ENCODE measurements around the gene C19orf44. TPM values are rescaled to one million over a fixed set of nuclear protein-coding genes. Genes with fewer than 3 reads are reported as not detected.
A peak's percentile ranks its signal among the peaks of the same experiment; 100 is the strongest.
"Not testable (repeated sequence)": the region's sequence is repeated elsewhere in the genome, so short reads cannot be mapped to it uniquely, and the experiment has no call there.

Gene C19orf44
- total and polyA plus RNA-seq, 8 donors: 2.4 to 40.3 (median 3.8) TPM; not detected in 1

DNA sequence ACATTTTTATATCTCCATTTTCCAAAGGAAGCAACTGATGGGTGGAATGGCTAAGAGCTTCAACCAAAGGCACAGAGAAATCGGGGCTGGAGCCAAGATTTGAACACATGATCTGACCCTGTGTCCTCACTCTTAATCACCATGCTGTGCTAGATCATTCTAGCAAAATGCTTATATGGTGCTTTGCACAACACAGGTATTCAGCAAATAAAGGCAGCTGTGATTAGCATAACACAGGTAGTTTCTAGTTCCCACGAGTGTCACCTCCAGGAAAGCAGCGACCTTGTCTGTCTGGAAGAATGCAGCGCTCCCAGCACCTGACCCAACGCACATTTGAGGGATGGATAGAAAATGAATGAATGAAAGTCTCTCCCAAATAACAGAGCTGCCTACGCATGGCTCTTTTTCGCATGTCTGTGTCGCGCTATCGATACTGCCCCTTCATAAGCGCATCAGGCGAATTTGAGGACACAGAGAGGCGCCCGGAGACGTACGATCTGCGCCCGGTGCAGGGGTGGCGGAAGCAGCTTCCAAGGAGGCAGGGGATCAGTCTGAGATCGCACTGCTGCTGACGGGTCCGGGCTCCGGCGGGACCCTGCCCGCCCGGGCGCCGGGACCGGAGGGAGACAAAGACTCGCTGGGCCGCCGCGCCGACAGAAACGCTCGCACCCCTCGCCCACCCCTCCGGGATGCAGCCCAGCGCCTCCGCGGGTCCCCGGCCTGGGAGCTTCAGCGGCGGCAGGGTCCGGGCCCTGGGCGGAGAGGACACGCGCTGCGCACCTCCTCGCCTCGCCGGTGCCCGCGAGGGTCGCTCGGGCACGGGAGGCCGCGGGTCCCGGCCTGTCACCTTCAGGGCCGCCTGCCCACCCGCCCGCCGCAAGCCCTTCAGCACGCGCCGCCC lies 25.0 kb upstream of the C19orf44 start:
- Histone ChIP-seq H3K27ac (peak overlapping the region; percentile 78 to 95 (median 93)), H3K36me3 (no peaks in the 10 kb centered on the region), H3K4me1 (peaks cover 15 to 54% (median 46%) of the 10 kb centered on the region in 4 donors), H3K4me3 (peak overlapping the region; percentile 94 to 100 (median 98)), H3K9me3 (peaks cover 0 to 5% (median 2%) of the 10 kb centered on the region in 4 donors), H3K27me3 (no peaks in the 10 kb centered on the region)
- intact Hi-C loops (cut with DNase I; ENCODE audit: low total_unique reads): loop anchor here (10.0 kb wide), 1 partner anchor 284 kb away; no protein-coding TSS in a partner anchor
- DNase-seq: peak in 1 of 2 donors; percentile 44
- WGBS, 5 donors: 0 to 1% (median 1%) methylated on average over 34 to 67 of the region's 67 CpGs
- TF ChIP-seq, protein P1, sequence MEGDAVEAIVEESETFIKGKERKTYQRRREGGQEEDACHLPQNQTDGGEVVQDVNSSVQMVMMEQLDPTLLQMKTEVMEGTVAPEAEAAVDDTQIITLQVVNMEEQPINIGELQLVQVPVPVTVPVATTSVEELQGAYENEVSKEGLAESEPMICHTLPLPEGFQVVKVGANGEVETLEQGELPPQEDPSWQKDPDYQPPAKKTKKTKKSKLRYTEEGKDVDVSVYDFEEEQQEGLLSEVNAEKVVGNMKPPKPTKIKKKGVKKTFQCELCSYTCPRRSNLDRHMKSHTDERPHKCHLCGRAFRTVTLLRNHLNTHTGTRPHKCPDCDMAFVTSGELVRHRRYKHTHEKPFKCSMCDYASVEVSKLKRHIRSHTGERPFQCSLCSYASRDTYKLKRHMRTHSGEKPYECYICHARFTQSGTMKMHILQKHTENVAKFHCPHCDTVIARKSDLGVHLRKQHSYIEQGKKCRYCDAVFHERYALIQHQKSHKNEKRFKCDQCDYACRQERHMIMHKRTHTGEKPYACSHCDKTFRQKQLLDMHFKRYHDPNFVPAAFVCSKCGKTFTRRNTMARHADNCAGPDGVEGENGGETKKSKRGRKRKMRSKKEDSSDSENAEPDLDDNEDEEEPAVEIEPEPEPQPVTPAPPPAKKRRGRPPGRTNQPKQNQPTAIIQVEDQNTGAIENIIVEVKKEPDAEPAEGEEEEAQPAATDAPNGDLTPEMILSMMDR (IDR thresholded peaks at IDR 0.05): no peak
- TF ChIP-seq POLR2AphosphoS5 (IDR thresholded peaks at IDR 0.05) (no peak), EP300 (IDR thresholded peaks at IDR 0.05) (no peak), POLR2A (IDR thresholded peaks at IDR 0.05) (no peak)

DNA sequence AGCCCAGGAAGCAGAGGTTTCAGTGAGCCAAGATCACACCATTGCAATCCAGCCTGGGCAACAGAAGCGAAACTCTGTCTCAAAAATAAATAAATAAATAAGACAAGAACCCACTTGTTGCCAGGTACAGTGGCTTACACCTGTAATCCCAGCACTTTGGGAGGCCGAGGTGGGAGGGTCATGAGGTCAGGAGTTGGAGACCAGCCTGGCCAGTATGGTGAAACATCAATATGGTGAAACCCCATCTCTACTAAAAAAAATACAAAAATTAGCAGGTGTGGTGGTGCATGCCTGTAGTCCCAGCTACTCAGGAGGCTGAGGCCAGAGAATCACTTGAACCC lies 23.7 kb upstream of the C19orf44 start:
- peak overlapping the region; percentile 76 to 95 (median 93) for H3K27ac ChIP-seq
- H3K27me3 ChIP-seq, H3K36me3 ChIP-seq, H3K9me3 ChIP-seq, DNase-seq: not testable (repeated sequence)
- H3K4me1 ChIP-seq: peaks cover 15 to 43% (median 40%) of the 10 kb centered on the region in 4 donors
- intact Hi-C loops (cut with DNase I; ENCODE audit: low total_unique reads): loop anchor here (10.0 kb wide), 1 partner anchor 282 kb away; no protein-coding TSS in a partner anchor
- peak overlapping the region; percentile 94 to 100 (median 98) for H3K4me3 ChIP-seq
- WGBS, 5 donors: 39 to 66% (median 56%) methylated on average over 2 of the region's 2 CpGs

DNA sequence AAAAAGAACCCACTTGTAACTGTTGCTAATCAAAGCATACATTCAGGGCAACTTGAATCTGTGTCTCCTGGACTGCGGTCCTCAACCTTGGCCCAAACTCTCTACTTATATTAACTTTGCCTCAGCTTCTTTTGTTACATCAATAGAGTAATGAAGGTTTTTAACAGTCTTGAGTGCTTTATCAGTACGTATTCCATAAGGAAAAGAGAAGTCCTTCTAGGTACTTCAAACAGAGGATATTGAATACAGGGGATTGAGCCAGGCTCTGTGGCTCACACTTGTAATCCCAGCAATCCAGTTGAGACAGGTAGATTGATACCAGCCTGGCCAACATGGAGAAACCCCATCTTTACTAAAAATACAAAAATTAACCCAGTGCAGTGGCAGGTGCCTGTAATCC lies 23.2 kb upstream of the C19orf44 start:
- WGBS, 5 donors: 71 to 98% (median 96%) methylated on average over 2 of the region's 2 CpGs
- H3K4me3 ChIP-seq: no peak overlapping the region
- peak overlapping the region in 1 of 5 donors; percentile 95 for H3K27ac ChIP-seq
- H3K9me3 ChIP-seq: peaks cover 0 to 5% (median 2%) of the 10 kb centered on the region in 4 donors
- peaks cover 15 to 38% (median 35%) of the 10 kb centered on the region in 4 donors for H3K4me1 ChIP-seq
- H3K36me3 ChIP-seq: no peaks in the 10 kb centered on the region
- intact Hi-C loops (cut with DNase I; ENCODE audit: low total_unique reads): loop anchor here (10.0 kb wide), 1 partner anchor 282 kb away; no protein-coding TSS in a partner anchor
- H3K27me3 ChIP-seq: no peaks in the 10 kb centered on the region
- TF ChIP-seq POLR2A (IDR thresholded peaks at IDR 0.05) (no peak), POLR2AphosphoS5 (IDR thresholded peaks at IDR 0.05) (no peak)
- no peak for DNase-seq

DNA sequence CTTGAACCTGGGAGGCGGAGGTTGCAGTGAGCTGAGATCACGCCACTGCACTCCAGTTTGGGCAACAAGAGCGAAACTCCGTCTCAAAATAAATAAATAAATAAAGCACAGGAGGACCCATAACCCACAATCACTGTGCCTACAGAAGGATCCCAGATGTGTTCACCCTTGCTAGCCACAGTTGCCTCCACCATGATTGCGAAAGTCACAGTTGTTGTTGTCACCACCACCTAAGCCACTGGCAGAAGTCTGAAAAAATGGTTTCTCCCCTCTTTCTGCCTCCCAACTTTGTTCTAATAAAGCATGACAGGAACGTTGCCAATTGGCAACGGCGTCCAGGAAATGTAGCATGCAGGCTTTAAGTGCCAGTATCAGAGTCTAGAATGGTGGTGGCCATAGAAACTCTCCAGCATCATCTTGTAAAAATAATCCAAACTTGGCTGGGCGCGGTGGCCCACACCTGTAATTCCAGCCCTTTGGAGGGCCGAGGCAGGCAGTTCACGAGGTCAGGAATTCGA lies 22.3 kb upstream of the C19orf44 start:
- Histone ChIP-seq H3K9me3 (peaks cover 0 to 5% (median 2%) of the 10 kb centered on the region in 4 donors), H3K27me3 (no peaks in the 10 kb centered on the region), H3K4me3 (no peak overlapping the region), H3K36me3 (no peaks in the 10 kb centered on the region), H3K27ac (no peak overlapping the region), H3K4me1 (peaks cover 15 to 32% (median 29%) of the 10 kb centered on the region in 4 donors)
- peak in 1 of 2 donors; percentile 55 for DNase-seq
- WGBS, 5 donors: 46 to 67% (median 61%) methylated on average over 13 of the region's 13 CpGs
- no peak for TF ChIP-seq POLR2A (IDR thresholded peaks at IDR 0.05)
- TF ChIP-seq EP300 (IDR thresholded peaks at IDR 0.05): no peak
- no peak for TF ChIP-seq POLR2AphosphoS5 (IDR thresholded peaks at IDR 0.05)
- TF ChIP-seq, protein P1 (IDR thresholded peaks at IDR 0.05): no peak
- intact Hi-C loops (cut with DNase I; ENCODE audit: low total_unique reads): loop anchor here (10.0 kb wide), 1 partner anchor 281 kb away; no protein-coding TSS in a partner anchor

DNA sequence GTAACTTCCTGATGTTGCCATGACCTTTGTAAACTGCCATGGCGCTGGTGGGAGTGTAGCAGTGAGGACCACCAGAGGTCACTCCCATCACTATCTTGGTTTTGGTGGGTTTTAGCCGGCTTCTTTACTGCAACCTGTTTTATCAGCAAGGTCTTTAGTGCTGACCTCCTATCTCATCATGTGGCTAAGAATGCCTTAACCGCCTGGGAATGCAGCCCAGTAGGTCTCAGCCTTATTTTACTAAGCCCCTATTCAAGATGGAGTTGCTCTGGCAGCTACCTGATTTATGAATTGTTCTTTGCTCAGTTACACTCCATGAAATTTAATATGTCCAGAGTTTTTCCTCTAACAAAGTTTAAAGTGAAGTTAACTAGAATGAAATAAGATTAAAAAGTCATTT lies 19.8 kb upstream of the C19orf44 start:
- peaks cover 0 to 5% (median 2%) of the 10 kb centered on the region in 4 donors for H3K9me3 ChIP-seq
- intact Hi-C loops (cut with DNase I; ENCODE audit: low total_unique reads): loop anchor here (10.0 kb wide), 1 partner anchor 278 kb away; no protein-coding TSS in a partner anchor
- H3K4me1 ChIP-seq: peaks cover 0 to 8% (median 5%) of the 10 kb centered on the region in 4 donors
- no peak overlapping the region for H3K4me3 ChIP-seq
- no peaks in the 10 kb centered on the region for H3K36me3 ChIP-seq
- H3K27ac ChIP-seq: no peak overlapping the region
- WGBS, 5 donors: 45 to 63% (median 54%) methylated on average over 3 of the region's 3 CpGs
- DNase-seq: no peak
- TF ChIP-seq POLR2AphosphoS5 (IDR thresholded peaks at IDR 0.05) (no peak), POLR2A (IDR thresholded peaks at IDR 0.05) (no peak), EP300 (IDR thresholded peaks at IDR 0.05) (no peak)
- TF ChIP-seq, protein P1 (IDR thresholded peaks at IDR 0.05): no peak
- H3K27me3 ChIP-seq: no peaks in the 10 kb centered on the region
